ENCODE measurements around the gene SLC29A3.

GRCh38 chr10:71291528-71291900 is 27.5 kb upstream of the SLC29A3 start:
- TF ChIP-seq, protein P1, sequence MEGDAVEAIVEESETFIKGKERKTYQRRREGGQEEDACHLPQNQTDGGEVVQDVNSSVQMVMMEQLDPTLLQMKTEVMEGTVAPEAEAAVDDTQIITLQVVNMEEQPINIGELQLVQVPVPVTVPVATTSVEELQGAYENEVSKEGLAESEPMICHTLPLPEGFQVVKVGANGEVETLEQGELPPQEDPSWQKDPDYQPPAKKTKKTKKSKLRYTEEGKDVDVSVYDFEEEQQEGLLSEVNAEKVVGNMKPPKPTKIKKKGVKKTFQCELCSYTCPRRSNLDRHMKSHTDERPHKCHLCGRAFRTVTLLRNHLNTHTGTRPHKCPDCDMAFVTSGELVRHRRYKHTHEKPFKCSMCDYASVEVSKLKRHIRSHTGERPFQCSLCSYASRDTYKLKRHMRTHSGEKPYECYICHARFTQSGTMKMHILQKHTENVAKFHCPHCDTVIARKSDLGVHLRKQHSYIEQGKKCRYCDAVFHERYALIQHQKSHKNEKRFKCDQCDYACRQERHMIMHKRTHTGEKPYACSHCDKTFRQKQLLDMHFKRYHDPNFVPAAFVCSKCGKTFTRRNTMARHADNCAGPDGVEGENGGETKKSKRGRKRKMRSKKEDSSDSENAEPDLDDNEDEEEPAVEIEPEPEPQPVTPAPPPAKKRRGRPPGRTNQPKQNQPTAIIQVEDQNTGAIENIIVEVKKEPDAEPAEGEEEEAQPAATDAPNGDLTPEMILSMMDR (IDR thresholded peaks at IDR 0.05), result no peak
- TF ChIP-seq POLR2AphosphoS5 (IDR thresholded peaks at IDR 0.05; ENCODE audit: low read depth, low read length), result no peak
- no peak for TF ChIP-seq SIN3A (IDR thresholded peaks at IDR 0.05; ENCODE audit: borderline replicate concordance, insufficient read depth, low read depth, low read length)
- TF ChIP-seq REST (IDR thresholded peaks at IDR 0.05; ENCODE audit: insufficient read depth in 1 of 2, low read depth in 2 of 2, low read length in 1 of 2), result no peak

All from Panc1 (cell line).